Coronary artery (tissue), 2 donors: ENCODE data around the gene PRLH.
A peak's percentile ranks its signal among the peaks of the same experiment; 100 is the strongest.
"Not testable (repeated sequence)": the region's sequence is repeated elsewhere in the genome, so short reads cannot be mapped to it uniquely, and the experiment has no call there.

ENCODE experiments used
- DNase-seq: peaks from one replicate; pipeline ENCODE4 v3.0.0-alpha.2; 2017; ENCODE audit warnings: low spot score
- H3K27ac ChIP-seq, 2 donors: fragments of 200-600 bp; sonication (generic); one replicate each; pipeline ENCODE4 v1.5.1; 2016 to 2019
- H3K4me3 ChIP-seq: fragments of 200-600 bp; sonication (generic); 2 replicates; pipeline ENCODE4 v1.5.1; 2016; ENCODE audit warnings: mild to moderate bottlenecking, moderate library complexity
- CTCF ChIP-seq: fragments of 200-600 bp; sonication (generic); IDR thresholded peaks from one replicate; pipeline ENCODE4 v1.5.1; 2019; ENCODE audit warnings: antibody characterized with exemption

Gene PRLH

GRCh38 chr2:237603049-237603717 is 36.8 kb downstream of the PRLH start:
- no peak for TF ChIP-seq CTCF
- no peak for DNase-seq
- Histone ChIP-seq H3K4me3 (no peak overlapping the region), H3K27ac (peak overlapping the region in 1 of 2 donors; percentile 53)

- DNase-seq = no peak
- TF ChIP-seq CTCF = no peak
- Histone ChIP-seq H3K4me3 (no peak overlapping the region), H3K27ac (peak overlapping the region in 1 of 2 donors; percentile 53)
Measured at GRCh38 chr2:237603718-237604362, 37.5 kb downstream of the PRLH start.

DNA sequence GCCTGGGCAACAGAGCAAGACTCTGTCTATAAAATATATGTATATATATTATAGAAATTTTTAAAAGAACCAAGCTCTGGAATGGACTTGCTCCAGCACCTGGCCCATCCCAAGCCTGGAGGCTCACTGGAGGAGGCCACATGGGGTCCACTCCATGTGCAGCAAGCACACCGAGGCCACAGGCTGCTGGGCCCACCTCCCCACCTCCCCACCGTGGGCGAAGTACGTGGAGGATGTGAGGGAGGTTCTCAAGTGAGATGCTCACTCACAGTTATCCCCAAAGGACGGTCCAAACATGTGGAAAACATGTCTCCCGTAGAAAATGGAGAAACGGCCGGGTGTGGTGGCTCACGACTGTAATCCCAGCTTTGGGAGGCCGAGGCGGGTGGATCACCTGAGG is 38.0 kb downstream of the PRLH start:
- no peak overlapping the region for H3K4me3 ChIP-seq
- DNase-seq = no peak
- no peak overlapping the region for H3K27ac ChIP-seq
- TF ChIP-seq CTCF = no peak

GRCh38 chr2:237604960-237605359 is 38.6 kb downstream of the PRLH start:
- TF ChIP-seq CTCF = no peak
- Histone ChIP-seq H3K4me3 (no peak overlapping the region), H3K27ac (no peak overlapping the region)
- no peak for DNase-seq

- H3K27ac ChIP-seq, H3K4me3 ChIP-seq: not testable (repeated sequence)
- DNase-seq = peak; percentile 47
Measured at GRCh38 chr2:237606522-237606921, 40.1 kb downstream of the PRLH start.

- DNase-seq = no peak
- Histone ChIP-seq H3K4me3 (no peak overlapping the region), H3K27ac (no peak overlapping the region)
- TF ChIP-seq CTCF = no peak
Measured at GRCh38 chr2:237612527-237613357, 46.4 kb downstream of the PRLH start.

- no peak overlapping the region for H3K4me3 ChIP-seq
- peak overlapping the region in 1 of 2 donors; percentile 55 for H3K27ac ChIP-seq
- DNase-seq = no peak
- TF ChIP-seq CTCF = no peak
Measured at GRCh38 chr2:237613679-237614078, 47.3 kb downstream of the PRLH start.
